ENCODE measurements around the gene USP25. TPM values are rescaled to one million over a fixed set of nuclear protein-coding genes. Genes with fewer than 3 reads are reported as not detected.

The USP25 gene
- total RNA-seq, 1 experiment from 2014 or later: 26.1 TPM

DNA sequence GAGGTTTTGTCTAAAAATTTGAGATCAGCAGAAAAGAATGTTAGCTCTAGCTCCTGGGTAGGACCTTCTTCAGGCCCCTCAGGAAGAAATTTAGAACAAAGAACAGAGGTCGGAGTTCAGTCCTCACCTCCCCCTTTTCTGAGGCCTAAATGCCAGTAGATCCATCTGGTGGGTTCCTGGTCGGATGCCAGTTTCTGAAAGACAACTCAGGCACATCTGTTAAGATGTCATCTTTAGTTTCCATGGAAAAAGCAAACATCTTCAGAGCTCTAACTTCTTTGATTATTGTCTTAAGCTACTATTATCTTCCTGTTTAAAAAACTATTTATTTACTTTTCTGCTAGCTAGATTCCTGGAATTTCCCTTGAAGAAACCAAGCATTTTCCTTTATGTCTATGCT lies 37.1 kb upstream of the USP25 start:
- ChIA-PET POLR2A (no interaction called here), CTCF (no interaction called here)
- no TSS peak for BruUV-seq (replicated peaks)
- no peak for DNase-seq (ENCODE audit: low read depth, low spot score)
- no peaks in the 10 kb centered on the region for H3K36me3 ChIP-seq (ENCODE audit: control insufficient read depth, insufficient read depth, low read length)
- ATAC-seq: no peak
- in situ Hi-C loops (cut with HindIII; ENCODE audit: low pct_unique_long_range_greater_than_20kb, low sequenced_read_pairs): no loop called here
- no peak overlapping the region for H3K4me3 ChIP-seq (ENCODE audit: low read depth in 2 of 2, low read length in 2 of 2)
- H3K9me3 ChIP-seq (ENCODE audit: control insufficient read depth, insufficient read depth, low read depth, low read length): no peaks in the 10 kb centered on the region
- H3K4me1 ChIP-seq (ENCODE audit: control insufficient read depth, insufficient read depth, low read length): no peaks in the 10 kb centered on the region
- no peaks in the 10 kb centered on the region for H3K27me3 ChIP-seq (ENCODE audit: control insufficient read depth, insufficient read depth, low read length)
- no peak overlapping the region for H3K27ac ChIP-seq (ENCODE audit: low read length)
- no peak for TF ChIP-seq TCF7L2 (IDR thresholded peaks at IDR 0.05; ENCODE audit: low read depth, low read length)
- no peak for TF ChIP-seq SIN3A (IDR thresholded peaks at IDR 0.05; ENCODE audit: borderline replicate concordance, insufficient read depth, low read depth, low read length)
- TF ChIP-seq, protein P1, sequence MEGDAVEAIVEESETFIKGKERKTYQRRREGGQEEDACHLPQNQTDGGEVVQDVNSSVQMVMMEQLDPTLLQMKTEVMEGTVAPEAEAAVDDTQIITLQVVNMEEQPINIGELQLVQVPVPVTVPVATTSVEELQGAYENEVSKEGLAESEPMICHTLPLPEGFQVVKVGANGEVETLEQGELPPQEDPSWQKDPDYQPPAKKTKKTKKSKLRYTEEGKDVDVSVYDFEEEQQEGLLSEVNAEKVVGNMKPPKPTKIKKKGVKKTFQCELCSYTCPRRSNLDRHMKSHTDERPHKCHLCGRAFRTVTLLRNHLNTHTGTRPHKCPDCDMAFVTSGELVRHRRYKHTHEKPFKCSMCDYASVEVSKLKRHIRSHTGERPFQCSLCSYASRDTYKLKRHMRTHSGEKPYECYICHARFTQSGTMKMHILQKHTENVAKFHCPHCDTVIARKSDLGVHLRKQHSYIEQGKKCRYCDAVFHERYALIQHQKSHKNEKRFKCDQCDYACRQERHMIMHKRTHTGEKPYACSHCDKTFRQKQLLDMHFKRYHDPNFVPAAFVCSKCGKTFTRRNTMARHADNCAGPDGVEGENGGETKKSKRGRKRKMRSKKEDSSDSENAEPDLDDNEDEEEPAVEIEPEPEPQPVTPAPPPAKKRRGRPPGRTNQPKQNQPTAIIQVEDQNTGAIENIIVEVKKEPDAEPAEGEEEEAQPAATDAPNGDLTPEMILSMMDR (IDR thresholded peaks at IDR 0.05): no peak
- TF ChIP-seq POLR2AphosphoS5 (IDR thresholded peaks at IDR 0.05; ENCODE audit: low read depth, low read length): no peak
- TF ChIP-seq, protein P2, sequence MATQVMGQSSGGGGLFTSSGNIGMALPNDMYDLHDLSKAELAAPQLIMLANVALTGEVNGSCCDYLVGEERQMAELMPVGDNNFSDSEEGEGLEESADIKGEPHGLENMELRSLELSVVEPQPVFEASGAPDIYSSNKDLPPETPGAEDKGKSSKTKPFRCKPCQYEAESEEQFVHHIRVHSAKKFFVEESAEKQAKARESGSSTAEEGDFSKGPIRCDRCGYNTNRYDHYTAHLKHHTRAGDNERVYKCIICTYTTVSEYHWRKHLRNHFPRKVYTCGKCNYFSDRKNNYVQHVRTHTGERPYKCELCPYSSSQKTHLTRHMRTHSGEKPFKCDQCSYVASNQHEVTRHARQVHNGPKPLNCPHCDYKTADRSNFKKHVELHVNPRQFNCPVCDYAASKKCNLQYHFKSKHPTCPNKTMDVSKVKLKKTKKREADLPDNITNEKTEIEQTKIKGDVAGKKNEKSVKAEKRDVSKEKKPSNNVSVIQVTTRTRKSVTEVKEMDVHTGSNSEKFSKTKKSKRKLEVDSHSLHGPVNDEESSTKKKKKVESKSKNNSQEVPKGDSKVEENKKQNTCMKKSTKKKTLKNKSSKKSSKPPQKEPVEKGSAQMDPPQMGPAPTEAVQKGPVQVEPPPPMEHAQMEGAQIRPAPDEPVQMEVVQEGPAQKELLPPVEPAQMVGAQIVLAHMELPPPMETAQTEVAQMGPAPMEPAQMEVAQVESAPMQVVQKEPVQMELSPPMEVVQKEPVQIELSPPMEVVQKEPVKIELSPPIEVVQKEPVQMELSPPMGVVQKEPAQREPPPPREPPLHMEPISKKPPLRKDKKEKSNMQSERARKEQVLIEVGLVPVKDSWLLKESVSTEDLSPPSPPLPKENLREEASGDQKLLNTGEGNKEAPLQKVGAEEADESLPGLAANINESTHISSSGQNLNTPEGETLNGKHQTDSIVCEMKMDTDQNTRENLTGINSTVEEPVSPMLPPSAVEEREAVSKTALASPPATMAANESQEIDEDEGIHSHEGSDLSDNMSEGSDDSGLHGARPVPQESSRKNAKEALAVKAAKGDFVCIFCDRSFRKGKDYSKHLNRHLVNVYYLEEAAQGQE (IDR thresholded peaks at IDR 0.05; ENCODE audit: insufficient read depth in 1 of 2, low read depth in 2 of 2, low read length in 1 of 2): no peak
- intact Hi-C loops (cut with micrococcal nuclease; ENCODE audit: unreplicated experiment): no loop called here

DNA sequence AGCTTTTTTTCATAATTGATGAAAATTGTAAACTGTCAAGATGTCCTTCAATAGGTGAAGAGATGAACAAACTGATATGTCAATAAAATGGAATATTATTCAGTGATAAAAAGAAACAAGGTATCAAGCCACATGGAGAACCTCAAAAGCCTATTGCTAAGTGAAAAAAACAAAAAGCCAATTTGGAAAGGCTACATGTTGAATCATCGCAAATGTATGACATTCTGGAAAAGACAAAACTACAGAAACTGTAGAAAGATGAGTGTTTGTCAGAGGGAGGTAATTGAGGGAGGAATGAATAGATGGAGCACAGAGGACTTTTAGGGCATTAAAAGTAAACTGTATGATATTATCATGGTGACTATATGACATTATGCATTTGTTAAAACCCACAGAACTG lies 34.5 kb upstream of the USP25 start:
- TF ChIP-seq, protein P2 (IDR thresholded peaks at IDR 0.05; ENCODE audit: insufficient read depth in 1 of 2, low read depth in 2 of 2, low read length in 1 of 2): no peak
- TF ChIP-seq TCF7L2 (IDR thresholded peaks at IDR 0.05; ENCODE audit: low read depth, low read length) (no peak), SIN3A (IDR thresholded peaks at IDR 0.05; ENCODE audit: borderline replicate concordance, insufficient read depth, low read depth, low read length) (no peak), POLR2AphosphoS5 (IDR thresholded peaks at IDR 0.05; ENCODE audit: low read depth, low read length) (no peak)
- TF ChIP-seq, protein P1 (IDR thresholded peaks at IDR 0.05): no peak
- CTCF ChIA-PET: no interaction called here
- no TSS peak for BruUV-seq (replicated peaks)
- in situ Hi-C loops (cut with HindIII; ENCODE audit: low pct_unique_long_range_greater_than_20kb, low sequenced_read_pairs): no loop called here
- ATAC-seq (no peak), DNase-seq (ENCODE audit: low read depth, low spot score) (no peak)
- POLR2A ChIA-PET: no interaction called here
- Histone ChIP-seq H3K27me3 (ENCODE audit: control insufficient read depth, insufficient read depth, low read length) (no peaks in the 10 kb centered on the region), H3K36me3 (ENCODE audit: control insufficient read depth, insufficient read depth, low read length) (no peaks in the 10 kb centered on the region), H3K4me1 (ENCODE audit: control insufficient read depth, insufficient read depth, low read length) (no peaks in the 10 kb centered on the region), H3K27ac (ENCODE audit: low read length) (no peak overlapping the region), H3K4me3 (ENCODE audit: low read depth in 2 of 2, low read length in 2 of 2) (no peak overlapping the region), H3K9me3 (ENCODE audit: control insufficient read depth, insufficient read depth, low read depth, low read length) (no peaks in the 10 kb centered on the region)
- intact Hi-C loops (cut with micrococcal nuclease; ENCODE audit: unreplicated experiment): no loop called here

All from Panc1 (cell line).